IMR-90 (cell line): ENCODE measurements around the gene IL3RA.

Experiments
- CEBPB ChIP-seq: IDR thresholded peaks from 2 replicates; pipeline ENCODE4 v1.6.1; 2012; ENCODE audit warnings: low read depth, low read length, improper control_type of control experiment
- CHD1 ChIP-seq: IDR thresholded peaks from 2 replicates; pipeline ENCODE4 v1.6.1; 2012; ENCODE audit warnings: low read depth, low read length, improper control_type of control experiment
- CTCF ChIP-seq: conservative IDR thresholded peaks from 2 replicates; pipeline ENCODE4 v1.5.1; 2012; ENCODE audit warnings: mild to moderate bottlenecking, low read depth, low read length, improper control_type of control experiment
- ELK1 ChIP-seq: fragments of 150-350 bp; IDR thresholded peaks from 2 replicates; pipeline ENCODE4 v1.6.1; 2016; ENCODE audit warnings: low read depth, mild to moderate bottlenecking, low read length, moderate library complexity, borderline replicate concordance
- FOS ChIP-seq: fragments of 150-350 bp; IDR thresholded peaks from 2 replicates; pipeline ENCODE4 v1.6.1; 2016; ENCODE audit warnings: low read depth, low read length
- MAZ ChIP-seq: IDR thresholded peaks from 2 replicates; pipeline ENCODE4 v1.6.1; 2012; ENCODE audit warnings: low read depth, mild to moderate bottlenecking, low read length, improper control_type of control experiment, moderate library complexity, borderline replicate concordance
- NFE2L2 ChIP-seq: fragments of 150-350 bp; IDR thresholded peaks from 2 replicates; pipeline ENCODE4 v1.6.1; 2016; ENCODE audit warnings: low read depth, mild to moderate bottlenecking, low read length
- POLR2A ChIP-seq: IDR thresholded peaks from 2 replicates; pipeline ENCODE4 v1.6.1; 2012; ENCODE audit warnings: mild to moderate bottlenecking, low read depth, low read length
- RAD21 ChIP-seq: IDR thresholded peaks from 2 replicates; pipeline ENCODE4 v1.6.1; 2012; ENCODE audit warnings: low read length, improper control_type of control experiment
- RCOR1 ChIP-seq: IDR thresholded peaks from 2 replicates; pipeline ENCODE4 v1.6.1; 2012; ENCODE audit warnings: mild to moderate bottlenecking, low read length, improper control_type of control experiment; ENCODE audit not compliant: insufficient replicate concordance
- RFX5 ChIP-seq: IDR thresholded peaks from 2 replicates; pipeline ENCODE4 v1.8.0; 2012; ENCODE audit warnings: low read depth, mild to moderate bottlenecking, low read length, moderate library complexity
- SMC3 ChIP-seq: fragments of 150-350 bp; IDR thresholded peaks from 2 replicates; pipeline ENCODE4 v1.6.1; 2016; ENCODE audit warnings: low read depth, mild to moderate bottlenecking, antibody characterized with exemption, low read length, moderate library complexity
- USF2 ChIP-seq: fragments of 150-350 bp; IDR thresholded peaks from 2 replicates; pipeline ENCODE4 v1.6.1; 2017; ENCODE audit warnings: mild to moderate bottlenecking, antibody characterized with exemption, low read length, low read depth

GRCh38 chrX:1403228-1403627 is 66.6 kb downstream of the IL3RA start:
- TF ChIP-seq CTCF (no peak), POLR2A (no peak), RAD21 (no peak), USF2 (no peak), ELK1 (no peak), RCOR1 (no peak), SMC3 (no peak), NFE2L2 (no peak), RFX5 (no peak), CEBPB (no peak), CHD1 (no peak), MAZ (no peak), FOS (no peak)
